Type B pancreatic cell (in vitro differentiated cells): Measurements from ENCODE around the gene LCN15. TPM values are rescaled to one million over a fixed set of nuclear protein-coding genes. Genes with fewer than 3 reads are reported as not detected.
"Not testable (repeated sequence)": the region's sequence is repeated elsewhere in the genome, so short reads cannot be mapped to it uniquely, and the experiment has no call there.

Source experiments
- DNase-seq: peaks from one replicate; pipeline ENCODE4 v3.0.0; 2021; ENCODE audit warnings: mixed read lengths; ENCODE audit not compliant: unreplicated experiment; ENCODE audit errors: extremely low spot score
- H3K27ac Mint-ChIP-seq: 2 replicates; pipeline ENCODE4 v1.8.0; 2021; ENCODE audit warnings: mild to moderate bottlenecking, mixed read lengths
- H3K27me3 Mint-ChIP-seq: 2 replicates; pipeline ENCODE4 v1.8.0; 2021; ENCODE audit warnings: mixed read lengths
- H3K36me3 Mint-ChIP-seq: 2 replicates; pipeline ENCODE4 v1.8.0; 2021; ENCODE audit warnings: mixed read lengths
- H3K4me1 Mint-ChIP-seq: one replicate; pipeline ENCODE4 v1.8.0; 2021; ENCODE audit warnings: mixed read lengths; ENCODE audit not compliant: unreplicated experiment
- H3K4me3 Mint-ChIP-seq: 2 replicates; pipeline ENCODE4 v1.8.0; 2021; ENCODE audit warnings: mild to moderate bottlenecking, mixed read lengths
- H3K9me3 Mint-ChIP-seq: 2 replicates; pipeline ENCODE4 v1.8.0; 2021; ENCODE audit warnings: mixed read lengths
- total RNA-seq: library from RNA; stranded (reverse); gene quantifications from 2 replicates; pipeline ENCODE4 v1.2.1, GENCODE V29; 2021; ENCODE audit warnings: low replicate concordance
- TF ChIP-seq, protein P1 (sequence below): fragments of 200-600 bp; sonication (generic); conservative IDR thresholded peaks from 2 replicates; pipeline ENCODE4 v1.5.0; 2021; ENCODE audit warnings: antibody characterized with exemption, mild to moderate bottlenecking

LCN15 gene
- total RNA-seq, 1 donor from 2014 or later: 0.77 TPM

DNA sequence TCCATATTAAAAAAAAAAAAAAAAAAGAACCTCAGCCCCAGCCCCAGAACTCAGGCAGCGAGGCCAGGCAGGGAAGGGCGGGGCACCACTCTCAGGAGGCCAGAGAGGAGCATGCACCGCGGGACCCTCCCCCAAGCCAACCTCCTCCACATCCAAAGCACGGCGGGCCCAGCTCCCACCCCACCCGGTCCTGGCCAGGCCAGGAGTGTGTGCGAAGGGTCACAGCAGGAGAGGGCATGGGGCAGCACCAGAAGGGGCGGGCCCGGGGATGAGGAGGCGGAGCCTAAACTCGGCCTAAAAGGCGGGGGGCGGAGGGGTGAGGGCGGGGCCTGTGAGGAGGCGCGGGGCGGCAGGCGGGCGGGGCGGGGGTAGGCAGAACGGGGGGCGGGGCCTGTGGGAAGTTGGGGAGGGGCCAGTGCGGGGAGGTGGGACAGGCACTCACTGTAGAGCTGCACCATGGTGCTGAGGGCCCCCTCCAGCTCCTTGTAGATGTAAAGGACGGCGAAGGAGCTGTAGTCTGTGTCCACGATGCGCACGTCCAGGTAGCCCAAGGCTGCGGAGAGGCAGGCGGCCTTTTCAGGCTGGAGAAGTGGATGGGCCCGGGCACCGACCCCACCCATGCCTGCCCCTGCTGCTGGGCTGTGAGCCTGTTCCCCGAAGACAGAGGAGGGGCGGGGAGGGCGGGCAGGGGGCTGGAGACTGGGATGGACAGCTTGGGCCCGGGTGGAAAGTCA lies 1.2 kb downstream of the LCN15 start:
- Mint-ChIP-seq H3K27ac (no peak overlapping the region), H3K27me3 (peaks cover 13% of the 10 kb centered on the region), H3K9me3 (no peaks in the 10 kb centered on the region), H3K4me1 (peaks cover 8% of the 10 kb centered on the region), H3K36me3 (no peaks in the 10 kb centered on the region), H3K4me3 (no peak overlapping the region)
- TF ChIP-seq, protein P1, sequence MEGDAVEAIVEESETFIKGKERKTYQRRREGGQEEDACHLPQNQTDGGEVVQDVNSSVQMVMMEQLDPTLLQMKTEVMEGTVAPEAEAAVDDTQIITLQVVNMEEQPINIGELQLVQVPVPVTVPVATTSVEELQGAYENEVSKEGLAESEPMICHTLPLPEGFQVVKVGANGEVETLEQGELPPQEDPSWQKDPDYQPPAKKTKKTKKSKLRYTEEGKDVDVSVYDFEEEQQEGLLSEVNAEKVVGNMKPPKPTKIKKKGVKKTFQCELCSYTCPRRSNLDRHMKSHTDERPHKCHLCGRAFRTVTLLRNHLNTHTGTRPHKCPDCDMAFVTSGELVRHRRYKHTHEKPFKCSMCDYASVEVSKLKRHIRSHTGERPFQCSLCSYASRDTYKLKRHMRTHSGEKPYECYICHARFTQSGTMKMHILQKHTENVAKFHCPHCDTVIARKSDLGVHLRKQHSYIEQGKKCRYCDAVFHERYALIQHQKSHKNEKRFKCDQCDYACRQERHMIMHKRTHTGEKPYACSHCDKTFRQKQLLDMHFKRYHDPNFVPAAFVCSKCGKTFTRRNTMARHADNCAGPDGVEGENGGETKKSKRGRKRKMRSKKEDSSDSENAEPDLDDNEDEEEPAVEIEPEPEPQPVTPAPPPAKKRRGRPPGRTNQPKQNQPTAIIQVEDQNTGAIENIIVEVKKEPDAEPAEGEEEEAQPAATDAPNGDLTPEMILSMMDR: no peak
- no peak for DNase-seq

DNA sequence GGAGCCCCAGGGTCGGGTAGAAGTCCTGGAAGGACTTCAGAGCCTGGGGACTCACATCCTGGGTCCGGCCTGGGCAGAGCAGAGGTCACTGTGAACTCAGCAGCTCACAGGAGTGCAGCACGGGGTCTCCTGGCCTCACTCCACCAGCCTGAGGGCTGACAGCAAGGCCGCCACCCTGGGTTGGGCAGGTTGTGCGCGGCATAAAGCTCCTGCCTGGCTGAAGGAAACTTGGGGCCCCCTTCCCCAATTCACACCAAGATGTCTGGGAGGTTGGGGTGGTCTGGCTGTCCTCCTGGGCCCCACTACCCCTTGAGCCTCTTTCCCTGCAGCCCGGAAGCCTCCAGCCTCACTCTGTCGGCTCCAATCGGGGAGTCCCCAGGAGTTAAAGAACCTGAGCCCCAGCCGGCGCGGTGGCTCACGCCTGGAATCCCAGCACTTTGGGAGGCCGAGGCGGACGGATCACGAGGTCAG lies 2.1 kb downstream of the LCN15 start:
- TF ChIP-seq, protein P1: no peak
- Mint-ChIP-seq H3K4me1 (peaks cover 8% of the 10 kb centered on the region), H3K27ac (no peak overlapping the region), H3K36me3 (no peaks in the 10 kb centered on the region), H3K27me3 (peaks cover 8% of the 10 kb centered on the region), H3K4me3 (no peak overlapping the region), H3K9me3 (no peaks in the 10 kb centered on the region)
- no peak for DNase-seq

DNA sequence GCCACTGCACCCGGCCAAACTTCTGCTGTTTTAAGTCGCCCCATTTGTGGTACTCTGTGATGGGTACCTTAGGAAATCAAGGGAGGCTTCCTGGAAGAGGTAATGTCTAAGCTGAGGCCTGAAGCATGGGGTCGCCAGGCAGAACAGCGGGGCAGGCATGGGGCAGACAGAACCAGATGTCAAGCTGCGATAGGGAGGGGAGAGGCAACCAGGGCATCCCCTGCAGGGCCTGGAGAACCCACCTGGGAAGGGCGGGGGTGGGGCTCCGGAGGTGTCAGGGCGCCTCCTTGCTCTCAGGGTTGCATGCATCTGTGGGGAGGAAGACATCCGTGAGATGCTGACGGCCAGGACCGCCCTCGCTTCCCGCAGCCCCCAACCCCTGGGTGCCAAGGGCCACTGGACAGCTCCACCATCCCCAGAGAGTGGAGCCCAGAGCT lies 2.8 kb downstream of the LCN15 start:
- TF ChIP-seq, protein P1: no peak
- H3K27ac Mint-ChIP-seq: no peak overlapping the region
- peaks cover 3% of the 10 kb centered on the region for H3K27me3 Mint-ChIP-seq
- peaks cover 8% of the 10 kb centered on the region for H3K4me1 Mint-ChIP-seq
- H3K4me3 Mint-ChIP-seq: no peak overlapping the region
- no peaks in the 10 kb centered on the region for H3K9me3 Mint-ChIP-seq
- no peak for DNase-seq
- no peaks in the 10 kb centered on the region for H3K36me3 Mint-ChIP-seq

DNA sequence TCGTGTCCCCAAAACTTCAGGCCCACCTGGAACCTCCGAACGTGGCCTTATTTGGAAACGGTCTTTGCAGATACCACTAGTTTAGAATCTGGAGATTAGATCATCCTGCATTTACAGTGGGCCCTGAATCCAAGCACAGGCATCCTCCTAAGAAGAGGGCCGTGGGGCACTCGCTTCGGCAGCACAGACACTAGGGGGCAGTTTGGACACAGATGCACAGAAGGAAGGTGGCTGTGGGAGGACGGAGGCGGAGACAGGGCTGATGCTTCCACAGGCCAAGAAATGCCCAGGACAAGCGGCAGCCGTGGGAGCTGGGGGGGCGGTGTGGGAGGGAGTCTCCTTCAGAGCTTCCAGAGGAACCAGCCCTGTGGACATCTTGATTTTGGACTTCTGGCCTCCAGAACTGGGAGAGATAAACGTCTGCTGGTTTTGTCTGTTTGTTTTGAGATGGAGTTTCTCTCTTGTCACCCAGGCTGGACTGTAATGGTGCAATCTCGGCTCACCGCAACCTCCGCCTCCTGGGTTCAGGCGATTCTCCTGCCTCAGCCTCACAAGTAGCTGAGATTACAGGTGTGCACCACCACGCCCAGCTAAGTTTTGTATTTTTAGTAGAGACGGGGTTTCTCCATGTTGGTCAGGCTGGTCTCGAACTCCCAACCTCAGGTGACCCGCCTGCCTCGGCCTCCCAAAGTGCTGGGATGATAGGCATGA lies 3.3 kb downstream of the LCN15 start:
- peak overlapping the region; percentile 65 for H3K4me3 Mint-ChIP-seq
- not testable (repeated sequence) for H3K9me3 Mint-ChIP-seq, H3K36me3 Mint-ChIP-seq, H3K27me3 Mint-ChIP-seq, DNase-seq, H3K4me1 Mint-ChIP-seq
- TF ChIP-seq, protein P1: peak; percentile 72
- peak overlapping the region; percentile 72 for H3K27ac Mint-ChIP-seq

DNA sequence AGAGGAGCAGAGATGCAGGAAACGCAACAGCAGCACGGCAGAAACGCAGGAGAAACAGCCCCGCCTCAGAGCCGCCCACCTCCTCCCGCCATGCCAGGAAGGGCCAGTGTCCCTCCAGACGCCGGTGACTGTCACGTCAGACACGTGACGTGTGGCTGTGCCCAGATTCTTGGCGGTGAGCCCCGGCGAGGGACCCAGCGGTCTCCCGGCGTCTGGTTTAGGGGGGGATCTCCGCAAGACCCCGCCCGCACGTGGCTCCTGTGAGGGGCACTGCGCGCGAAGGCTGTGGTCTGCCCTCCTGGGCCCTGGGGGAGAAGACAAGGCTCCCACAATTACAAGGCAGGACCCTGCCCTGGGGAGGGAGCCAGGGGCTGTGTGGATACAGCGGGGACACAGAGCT lies 3.9 kb downstream of the LCN15 start:
- Mint-ChIP-seq H3K4me3 (no peak overlapping the region), H3K4me1 (peaks cover 8% of the 10 kb centered on the region), H3K27ac (peak overlapping the region; percentile 72), H3K27me3 (no peaks in the 10 kb centered on the region), H3K9me3 (no peaks in the 10 kb centered on the region), H3K36me3 (no peaks in the 10 kb centered on the region)
- TF ChIP-seq, protein P1: no peak
- DNase-seq: no peak
